Right atrium auricular region (tissue), 2 donors: Measurements from ENCODE around the gene RHCG. TPM values are rescaled to one million over a fixed set of nuclear protein-coding genes. Genes with fewer than 3 reads are reported as not detected.

Source experiments
- DNase-seq: peaks from one replicate; pipeline ENCODE4 v3.0.0-alpha.2; 2019; ENCODE audit warnings: low spot score
- H3K27ac ChIP-seq, 2 donors: fragments of 200-600 bp; sonication (generic); 1 replicate in 1 of 2; 2 replicates in 1 of 2; pipeline ENCODE4 v1.5.1; 2016 to 2019
- H3K27me3 ChIP-seq, 2 donors: fragments of 200-600 bp; sonication (generic); one replicate each; pipeline versions ENCODE4 v1.5.1 to v1.6.0; 2017 to 2019
- H3K36me3 ChIP-seq: fragments of 200-600 bp; sonication (generic); one replicate; pipeline ENCODE4 v1.5.1; 2016
- H3K4me1 ChIP-seq, 2 donors: fragments of 200-600 bp; sonication (generic); one replicate each; pipeline versions ENCODE4 v1.5.1 to v1.6.0; 2017 to 2019
- H3K4me3 ChIP-seq, 2 donors: fragments of 200-600 bp; sonication (generic); 1 replicate in 1 of 2; 2 replicates in 1 of 2; pipeline ENCODE4 v1.5.1; 2017 to 2019; ENCODE audit warnings: mild to moderate bottlenecking in 1 of 2, moderate library complexity in 1 of 2
- H3K9me3 ChIP-seq, 2 donors: fragments of 200-600 bp; sonication (generic); one replicate each; pipeline ENCODE4 v1.5.1; 2019
- total RNA-seq, 2 donors: library from RNA; depleted of rRNA; stranded (reverse); fragments of >200 nt; gene quantifications; one replicate each; pipeline ENCODE4 v1.1.0, GENCODE V29; 2016
- TF ChIP-seq, protein P1 (sequence below), 2 donors: fragments of 200-600 bp; sonication (generic); IDR thresholded peaks; one replicate each; pipeline ENCODE4 v1.5.1; 2019; ENCODE audit warnings: antibody characterized with exemption in 2 of 2

RHCG gene
- total RNA-seq, 2 donors from 2014 or later = 0.37 to 0.43 TPM

DNA sequence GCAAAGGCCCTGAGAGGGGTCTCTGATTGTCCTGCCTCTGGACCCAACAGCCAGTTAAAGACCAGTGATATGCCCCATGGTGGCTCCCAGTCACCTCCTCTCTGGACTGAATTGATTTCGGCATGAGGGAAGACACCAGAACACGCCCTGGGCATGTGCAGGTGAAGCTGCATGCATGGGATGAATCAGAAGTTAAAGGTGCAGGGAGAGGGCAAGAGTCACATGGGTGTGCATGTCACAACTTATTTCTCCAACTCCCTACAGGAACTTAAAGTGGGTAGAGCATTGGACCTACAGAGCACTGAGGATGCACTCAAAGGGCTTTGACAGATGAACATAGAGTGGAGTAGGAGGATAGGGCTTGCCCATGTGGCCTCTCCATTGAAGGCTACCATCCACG is 16.9 kb upstream of the RHCG start:
- Histone ChIP-seq H3K27ac (no peak overlapping the region), H3K4me3 (no peak overlapping the region), H3K9me3 (no peaks in the 10 kb centered on the region), H3K36me3 (no peaks in the 10 kb centered on the region), H3K4me1 (no peaks in the 10 kb centered on the region), H3K27me3 (no peaks in the 10 kb centered on the region)
- no peak for DNase-seq
- TF ChIP-seq, protein P1, sequence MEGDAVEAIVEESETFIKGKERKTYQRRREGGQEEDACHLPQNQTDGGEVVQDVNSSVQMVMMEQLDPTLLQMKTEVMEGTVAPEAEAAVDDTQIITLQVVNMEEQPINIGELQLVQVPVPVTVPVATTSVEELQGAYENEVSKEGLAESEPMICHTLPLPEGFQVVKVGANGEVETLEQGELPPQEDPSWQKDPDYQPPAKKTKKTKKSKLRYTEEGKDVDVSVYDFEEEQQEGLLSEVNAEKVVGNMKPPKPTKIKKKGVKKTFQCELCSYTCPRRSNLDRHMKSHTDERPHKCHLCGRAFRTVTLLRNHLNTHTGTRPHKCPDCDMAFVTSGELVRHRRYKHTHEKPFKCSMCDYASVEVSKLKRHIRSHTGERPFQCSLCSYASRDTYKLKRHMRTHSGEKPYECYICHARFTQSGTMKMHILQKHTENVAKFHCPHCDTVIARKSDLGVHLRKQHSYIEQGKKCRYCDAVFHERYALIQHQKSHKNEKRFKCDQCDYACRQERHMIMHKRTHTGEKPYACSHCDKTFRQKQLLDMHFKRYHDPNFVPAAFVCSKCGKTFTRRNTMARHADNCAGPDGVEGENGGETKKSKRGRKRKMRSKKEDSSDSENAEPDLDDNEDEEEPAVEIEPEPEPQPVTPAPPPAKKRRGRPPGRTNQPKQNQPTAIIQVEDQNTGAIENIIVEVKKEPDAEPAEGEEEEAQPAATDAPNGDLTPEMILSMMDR (IDR thresholded peaks at IDR 0.05) = no peak

DNA sequence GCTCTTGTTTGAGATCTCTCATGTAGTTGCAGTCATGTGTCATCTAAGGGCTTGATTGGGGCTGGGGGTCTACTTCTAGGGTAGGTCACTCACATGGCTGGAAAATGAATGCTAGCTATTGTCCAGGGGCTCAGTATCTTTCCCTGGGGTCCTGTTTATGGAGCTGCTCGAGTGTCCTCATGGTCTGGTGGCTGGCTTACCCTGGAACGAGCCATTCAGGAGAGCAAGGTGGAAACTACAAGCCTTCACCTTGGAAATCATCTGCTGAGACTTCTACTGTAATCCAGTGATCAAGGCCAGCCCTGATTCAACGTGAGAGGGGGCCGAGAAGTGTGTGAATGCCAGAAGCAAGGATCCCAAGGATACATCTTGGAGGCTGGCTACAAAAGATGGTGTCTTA is 16.2 kb upstream of the RHCG start:
- Histone ChIP-seq H3K9me3 (no peaks in the 10 kb centered on the region), H3K4me3 (no peak overlapping the region), H3K4me1 (no peaks in the 10 kb centered on the region), H3K27ac (no peak overlapping the region), H3K27me3 (no peaks in the 10 kb centered on the region), H3K36me3 (no peaks in the 10 kb centered on the region)
- no peak for DNase-seq
- TF ChIP-seq, protein P1 (IDR thresholded peaks at IDR 0.05) = no peak

DNA sequence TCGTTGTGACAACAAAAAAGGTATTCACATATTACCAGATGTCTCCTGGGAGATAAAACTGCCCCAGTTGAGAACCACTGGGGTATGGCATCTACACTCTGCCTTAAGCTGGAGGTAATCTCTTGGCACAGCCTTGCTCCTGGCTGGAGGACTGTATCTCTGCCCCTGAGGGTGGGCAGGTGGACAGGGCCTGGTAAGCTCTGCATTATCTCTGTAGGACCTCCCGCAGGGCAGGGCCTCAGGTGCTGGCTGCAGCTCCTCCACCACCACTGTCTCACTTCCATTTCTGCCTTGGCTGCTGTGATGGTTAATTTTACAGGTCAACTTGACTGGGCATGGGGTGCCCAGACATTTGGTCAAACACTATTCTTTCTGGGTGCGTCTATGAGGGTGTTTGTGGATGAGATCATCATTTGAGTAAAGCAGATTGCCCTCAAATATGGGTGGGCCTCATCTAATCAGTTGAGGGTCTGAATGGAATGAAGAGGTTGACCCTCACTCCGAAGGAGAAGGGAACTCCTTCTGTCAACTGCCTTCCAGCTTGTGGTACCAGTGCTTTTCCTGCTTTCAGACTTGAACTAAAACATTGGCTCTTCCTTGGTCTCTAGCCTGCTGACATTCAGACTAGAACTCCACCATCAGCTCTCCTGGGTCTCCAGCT is 9.8 kb upstream of the RHCG start:
- peak; percentile 13 for DNase-seq
- Histone ChIP-seq H3K36me3 (no peaks in the 10 kb centered on the region), H3K27ac (no peak overlapping the region), H3K4me1 (no peaks in the 10 kb centered on the region), H3K27me3 (no peaks in the 10 kb centered on the region), H3K4me3 (no peak overlapping the region), H3K9me3 (no peaks in the 10 kb centered on the region)
- TF ChIP-seq, protein P1 (IDR thresholded peaks at IDR 0.05) = no peak

DNA sequence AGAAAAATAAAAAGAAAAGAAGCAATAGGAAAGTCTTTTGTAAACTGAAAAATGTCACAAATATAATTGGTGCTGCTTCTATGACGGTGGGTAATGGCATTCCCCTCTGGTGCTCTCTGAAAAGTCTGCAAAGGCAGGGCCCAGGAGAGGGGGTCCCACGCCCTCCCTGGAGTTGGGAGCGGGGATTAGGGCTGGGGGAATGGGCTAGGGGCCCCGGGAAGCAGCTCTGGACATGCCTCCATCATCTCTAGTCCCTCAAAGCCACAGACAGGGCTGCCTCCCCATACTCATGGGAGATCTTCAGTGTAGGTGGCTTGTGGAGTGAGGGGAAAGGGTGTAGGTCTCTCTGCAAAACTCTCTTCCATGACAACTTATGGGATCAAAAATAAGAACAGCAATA is 7.8 kb upstream of the RHCG start:
- TF ChIP-seq, protein P1 (IDR thresholded peaks at IDR 0.05) = no peak
- no peak overlapping the region for H3K27ac ChIP-seq
- H3K36me3 ChIP-seq = no peaks in the 10 kb centered on the region
- no peaks in the 10 kb centered on the region for H3K4me1 ChIP-seq
- no peak overlapping the region for H3K4me3 ChIP-seq
- no peaks in the 10 kb centered on the region for H3K27me3 ChIP-seq
- no peak for DNase-seq
- no peaks in the 10 kb centered on the region for H3K9me3 ChIP-seq

DNA sequence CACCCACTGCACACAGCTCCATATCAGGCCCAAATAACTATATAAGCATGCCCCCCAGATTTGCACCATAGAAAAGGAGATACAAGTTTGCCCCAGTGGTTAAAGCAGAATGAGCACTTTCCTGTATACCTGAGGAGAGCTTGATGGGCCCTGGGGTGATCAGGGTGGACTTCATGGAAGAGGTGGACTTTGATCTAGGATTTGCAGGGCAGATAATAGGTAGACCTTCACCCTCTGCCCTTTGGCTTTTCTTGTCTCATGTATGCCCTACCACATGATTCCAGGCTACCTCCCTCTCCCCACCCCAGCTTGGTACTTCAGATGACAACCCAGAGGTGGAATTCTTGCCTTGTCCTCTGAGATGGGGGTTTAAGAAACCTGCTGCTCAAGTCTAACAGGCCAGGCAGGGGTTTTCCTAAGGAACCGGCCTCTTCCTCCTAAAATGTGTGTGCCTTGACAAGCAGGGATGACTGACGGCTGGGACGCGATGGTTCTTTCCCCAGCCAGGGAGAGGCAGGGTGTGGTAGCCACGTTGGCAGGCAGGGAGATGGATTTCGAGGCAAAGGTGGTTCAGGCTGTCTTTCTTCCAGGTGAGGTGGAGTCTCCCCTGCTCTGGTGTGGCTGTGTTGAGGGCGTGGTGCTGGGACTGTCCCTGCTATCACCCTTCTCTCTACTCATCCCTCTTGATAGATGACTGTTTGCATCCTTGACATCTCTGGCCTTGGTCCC is 6.6 kb upstream of the RHCG start:
- TF ChIP-seq, protein P1 (IDR thresholded peaks at IDR 0.05) = no peak
- no peak for DNase-seq
- Histone ChIP-seq H3K27ac (no peak overlapping the region), H3K4me1 (no peaks in the 10 kb centered on the region), H3K36me3 (no peaks in the 10 kb centered on the region), H3K9me3 (no peaks in the 10 kb centered on the region), H3K4me3 (no peak overlapping the region), H3K27me3 (no peaks in the 10 kb centered on the region)
